Peyer's patch (tissue), 4 donors: ENCODE measurements around the gene UNC50. TPM values are rescaled to one million over a fixed set of nuclear protein-coding genes. Genes with fewer than 3 reads are reported as not detected.
"Not testable (repeated sequence)": the region's sequence is repeated elsewhere in the genome, so short reads cannot be mapped to it uniquely, and the experiment has no call there.

ENCODE experiments used
- DNase-seq, 3 donors: peaks; one replicate each; pipeline ENCODE4 v3.0.0-alpha.2; 2017 to 2019
- H3K27ac ChIP-seq, 4 donors: fragments of 200-600 bp; sonication (generic); one replicate each; pipeline ENCODE4 v1.5.1; 2016 to 2019
- H3K27me3 ChIP-seq, 2 donors: fragments of 200-600 bp; sonication (generic); one replicate each; pipeline ENCODE4 v1.5.1; 2019
- H3K36me3 ChIP-seq, 3 donors: fragments of 200-600 bp; sonication (generic); one replicate each; pipeline ENCODE4 v1.5.1; 2016 to 2019
- H3K4me1 ChIP-seq, 4 donors: fragments of 200-600 bp; sonication (generic); one replicate each; pipeline ENCODE4 v1.5.1; 2016 to 2019
- H3K4me3 ChIP-seq, 4 donors: fragments of 200-600 bp; sonication (generic); 1 replicate in 3 of 4; 2 replicates in 1 of 4; pipeline ENCODE4 v1.5.1; 2016 to 2019; ENCODE audit warnings: mild to moderate bottlenecking in 1 of 4
- H3K9me3 ChIP-seq, 4 donors: fragments of 200-600 bp; sonication (generic); one replicate each; pipeline ENCODE4 v1.5.1; 2016 to 2019; ENCODE audit warnings: mild to moderate bottlenecking in 1 of 4
- POLR2A ChIP-seq, 2 donors: fragments of 450-650 bp; IDR thresholded peaks; one replicate each; pipeline ENCODE4 v1.5.1; 2017; ENCODE audit warnings: antibody characterized with exemption in 2 of 2, mild to moderate bottlenecking in 2 of 2, moderate library complexity in 2 of 2
- total RNA-seq, 4 donors: library from RNA; depleted of rRNA; stranded (reverse); fragments of >200 nt; gene quantifications; one replicate each; pipeline ENCODE4 v1.1.0, GENCODE V29; 2016
- TF ChIP-seq, protein P1 (sequence below), 6 experiments: fragments of 450-650 bp in 4 of 6; fragments of 200-600 bp in 2 of 6; sonication (generic) in 1 of 6; IDR thresholded peaks; one replicate each; pipeline ENCODE4 v1.5.1; 2017 to 2019; ENCODE audit warnings: antibody characterized with exemption in 6 of 6, mild to moderate bottlenecking in 3 of 6, moderate library complexity in 1 of 6

UNC50 gene
- total RNA-seq, 4 donors from 2014 or later: 31.1 to 51.7 (median 35.0) TPM

DNA sequence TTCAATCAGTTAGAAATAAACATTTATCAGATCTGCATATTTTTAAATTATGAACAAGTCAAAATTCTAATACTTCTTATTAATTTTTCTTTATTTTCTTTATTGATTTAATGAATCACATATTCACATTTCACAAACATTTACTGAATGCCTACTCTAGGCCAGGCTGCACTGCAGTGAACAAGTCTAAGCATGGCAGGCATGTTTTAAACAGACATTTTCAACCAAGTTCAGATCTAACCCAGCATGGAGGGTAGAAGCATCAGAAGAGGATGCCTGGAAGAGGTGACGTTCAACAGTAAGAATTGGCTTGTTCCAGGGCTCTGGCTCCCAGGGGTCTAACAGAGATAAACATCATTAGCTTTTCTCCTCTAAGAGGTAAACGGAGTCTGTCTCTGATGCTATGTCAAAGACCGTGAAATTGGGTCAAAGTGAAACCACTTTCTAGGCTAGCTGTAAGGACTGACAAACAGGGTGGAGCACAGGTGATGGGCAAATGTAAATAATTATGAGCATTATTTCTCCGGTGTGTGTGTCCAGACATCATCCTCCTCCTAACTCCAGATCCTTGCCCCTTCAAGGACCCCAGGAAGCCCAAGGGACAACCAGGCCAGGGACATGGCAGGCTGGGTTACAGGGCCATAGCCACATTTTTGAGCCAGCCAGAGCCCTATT, 50.6 kb downstream of the UNC50 start:
- H3K4me1 ChIP-seq: no peaks in the 10 kb centered on the region
- H3K27ac ChIP-seq: peak overlapping the region in 3 of 4 donors; percentile 7 to 53 (median 47)
- no peak for DNase-seq
- no peak overlapping the region for H3K4me3 ChIP-seq
- H3K27me3 ChIP-seq: no peaks in the 10 kb centered on the region
- no peaks in the 10 kb centered on the region for H3K9me3 ChIP-seq
- TF ChIP-seq POLR2A (IDR thresholded peaks at IDR 0.05): no peak
- TF ChIP-seq, protein P1, sequence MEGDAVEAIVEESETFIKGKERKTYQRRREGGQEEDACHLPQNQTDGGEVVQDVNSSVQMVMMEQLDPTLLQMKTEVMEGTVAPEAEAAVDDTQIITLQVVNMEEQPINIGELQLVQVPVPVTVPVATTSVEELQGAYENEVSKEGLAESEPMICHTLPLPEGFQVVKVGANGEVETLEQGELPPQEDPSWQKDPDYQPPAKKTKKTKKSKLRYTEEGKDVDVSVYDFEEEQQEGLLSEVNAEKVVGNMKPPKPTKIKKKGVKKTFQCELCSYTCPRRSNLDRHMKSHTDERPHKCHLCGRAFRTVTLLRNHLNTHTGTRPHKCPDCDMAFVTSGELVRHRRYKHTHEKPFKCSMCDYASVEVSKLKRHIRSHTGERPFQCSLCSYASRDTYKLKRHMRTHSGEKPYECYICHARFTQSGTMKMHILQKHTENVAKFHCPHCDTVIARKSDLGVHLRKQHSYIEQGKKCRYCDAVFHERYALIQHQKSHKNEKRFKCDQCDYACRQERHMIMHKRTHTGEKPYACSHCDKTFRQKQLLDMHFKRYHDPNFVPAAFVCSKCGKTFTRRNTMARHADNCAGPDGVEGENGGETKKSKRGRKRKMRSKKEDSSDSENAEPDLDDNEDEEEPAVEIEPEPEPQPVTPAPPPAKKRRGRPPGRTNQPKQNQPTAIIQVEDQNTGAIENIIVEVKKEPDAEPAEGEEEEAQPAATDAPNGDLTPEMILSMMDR (IDR thresholded peaks at IDR 0.05): no peak
- H3K36me3 ChIP-seq: peaks cover 0 to 26% (median 0%) of the 10 kb centered on the region in 3 donors

DNA sequence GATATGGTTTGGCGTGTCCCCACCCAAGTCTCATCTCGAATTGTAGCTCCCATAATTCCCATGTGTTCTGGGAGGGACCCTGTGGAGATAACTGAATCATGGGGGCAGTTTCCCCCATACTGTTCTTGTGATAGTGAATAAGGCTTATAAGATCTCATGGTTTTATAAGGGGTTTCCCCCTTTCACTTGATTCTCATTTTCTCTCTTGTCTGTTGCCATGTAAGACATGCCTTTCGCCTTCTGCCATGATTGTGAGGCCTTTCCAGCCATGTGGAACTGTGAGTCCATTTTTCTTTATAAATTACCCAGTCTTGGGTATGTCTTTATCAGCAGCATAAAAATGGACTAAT, 51.1 kb downstream of the UNC50 start:
- H3K27ac ChIP-seq: peak overlapping the region in 3 of 4 donors; percentile 7 to 53 (median 47)
- not testable (repeated sequence) for H3K9me3 ChIP-seq, H3K4me3 ChIP-seq, H3K27me3 ChIP-seq, H3K4me1 ChIP-seq, DNase-seq
- H3K36me3 ChIP-seq: peaks cover 0 to 25% (median 0%) of the 10 kb centered on the region in 3 donors

DNA sequence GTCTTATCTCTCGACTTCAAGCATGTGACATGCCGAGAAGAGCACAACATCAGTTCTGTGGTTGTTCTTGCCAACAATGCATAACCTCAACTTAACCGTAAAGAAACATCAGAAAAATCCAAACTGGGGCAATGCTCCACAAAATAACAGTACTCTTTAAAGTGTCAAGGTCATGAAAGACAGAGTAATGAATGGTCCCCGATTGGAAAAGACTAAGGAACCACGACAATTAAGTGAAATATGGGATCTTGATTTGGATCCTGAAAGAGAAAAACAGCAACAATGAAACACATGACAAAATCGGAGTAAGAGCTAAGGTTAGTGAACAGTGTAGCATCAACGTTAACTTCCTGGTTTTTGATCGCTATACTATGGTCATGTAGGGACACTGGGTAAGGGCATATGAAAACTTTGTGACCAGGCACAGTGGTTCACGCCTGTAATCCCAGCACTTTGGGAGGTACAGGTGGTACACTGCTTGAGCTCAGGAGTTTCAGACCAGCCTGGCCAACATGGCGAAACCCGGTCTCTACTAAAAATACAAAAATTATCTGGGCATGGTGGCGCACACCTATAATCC, 55.2 kb downstream of the UNC50 start:
- H3K9me3 ChIP-seq: no peaks in the 10 kb centered on the region
- H3K4me3 ChIP-seq: no peak overlapping the region
- peaks cover 0 to 31% (median 0%) of the 10 kb centered on the region in 3 donors for H3K36me3 ChIP-seq
- no peak for DNase-seq
- TF ChIP-seq POLR2A (IDR thresholded peaks at IDR 0.05): no peak
- TF ChIP-seq, protein P1 (IDR thresholded peaks at IDR 0.05): no peak
- peak overlapping the region; percentile 29 to 68 (median 63) for H3K27ac ChIP-seq
- H3K4me1 ChIP-seq: no peaks in the 10 kb centered on the region
- no peaks in the 10 kb centered on the region for H3K27me3 ChIP-seq

DNA sequence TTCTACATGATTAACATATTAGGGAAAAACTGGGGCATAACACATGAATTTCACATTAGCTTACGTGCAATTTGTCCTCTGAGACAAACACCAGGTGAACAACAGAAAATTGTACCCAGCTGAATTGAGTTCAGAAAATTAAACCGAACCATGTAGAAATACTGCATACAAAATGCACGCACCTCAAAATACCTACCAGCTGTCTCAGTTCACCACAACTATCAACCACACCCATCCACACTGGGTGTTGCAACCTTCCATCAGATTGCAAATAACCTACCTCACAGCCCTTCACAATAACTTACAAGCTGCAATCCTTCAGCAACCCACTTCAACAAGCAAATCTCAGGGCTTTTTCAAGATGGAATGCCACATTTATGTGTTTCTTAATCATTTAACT, 55.9 kb downstream of the UNC50 start:
- H3K27me3 ChIP-seq: no peaks in the 10 kb centered on the region
- DNase-seq: peak in 1 of 3 donors; percentile 67
- H3K9me3 ChIP-seq: no peaks in the 10 kb centered on the region
- H3K36me3 ChIP-seq: peaks cover 0 to 36% (median 0%) of the 10 kb centered on the region in 3 donors
- H3K4me1 ChIP-seq: no peaks in the 10 kb centered on the region
- TF ChIP-seq POLR2A (IDR thresholded peaks at IDR 0.05): no peak
- TF ChIP-seq, protein P1 (IDR thresholded peaks at IDR 0.05): no peak
- peak overlapping the region in 3 of 4 donors; percentile 29 to 66 (median 60) for H3K27ac ChIP-seq
- H3K4me3 ChIP-seq: no peak overlapping the region

DNA sequence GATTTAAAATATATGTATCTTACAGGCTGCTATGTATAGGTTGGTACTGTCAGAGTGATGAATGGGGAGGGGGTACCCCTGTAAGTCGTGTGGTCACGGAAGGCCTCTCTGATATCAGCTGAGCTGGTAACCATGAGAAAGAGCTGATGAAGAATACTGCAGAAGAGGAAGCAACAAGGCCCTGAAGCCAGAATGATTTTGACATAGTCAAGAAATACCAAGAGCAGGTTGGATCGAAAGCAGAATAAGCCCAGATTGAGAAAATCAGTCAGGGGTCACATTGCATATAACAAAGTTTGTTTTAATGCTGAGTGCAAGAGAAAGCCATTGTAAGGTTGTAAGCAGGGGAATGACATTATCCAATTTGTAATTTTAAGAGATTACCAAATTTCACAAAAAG, 57.3 kb downstream of the UNC50 start:
- H3K36me3 ChIP-seq: peaks cover 0 to 45% (median 0%) of the 10 kb centered on the region in 3 donors
- H3K4me3 ChIP-seq: no peak overlapping the region
- no peak for DNase-seq
- H3K4me1 ChIP-seq: no peaks in the 10 kb centered on the region
- TF ChIP-seq POLR2A (IDR thresholded peaks at IDR 0.05): no peak
- TF ChIP-seq, protein P1 (IDR thresholded peaks at IDR 0.05): no peak
- no peak overlapping the region for H3K27ac ChIP-seq
- H3K27me3 ChIP-seq: no peaks in the 10 kb centered on the region
- no peaks in the 10 kb centered on the region for H3K9me3 ChIP-seq

Other genes with a start within 250 kb of the UNC50 start
- 10 to 100 TPM; 15.6 to 78.4 (median 27.4) TPM for gene INPP4A, start 163.7 kb upstream of the UNC50 start, total RNA-seq
- 10 to 100 TPM; 18.4 to 32.7 (median 27.2) TPM for gene COA5, start 77 bp upstream of the UNC50 start, total RNA-seq
- gene MGAT4A, start 122.5 kb downstream of the UNC50 start, total RNA-seq: 100 to 1,000 TPM in 3 of 4 donors, 10 to 100 TPM in 1; 52.8 to 243 (median 175) TPM